ENCODE data around the gene ADI1. TPM values are rescaled to one million over a fixed set of nuclear protein-coding genes. Genes with fewer than 3 reads are reported as not detected.

The ADI1 gene
- total and polyA plus RNA-seq, 10 of the 15 experiments (the other 5 are each of a cell fraction or from before 2014, with no cell fraction given): 4.4 to 78.7 (median 17.2) TPM

DNA sequence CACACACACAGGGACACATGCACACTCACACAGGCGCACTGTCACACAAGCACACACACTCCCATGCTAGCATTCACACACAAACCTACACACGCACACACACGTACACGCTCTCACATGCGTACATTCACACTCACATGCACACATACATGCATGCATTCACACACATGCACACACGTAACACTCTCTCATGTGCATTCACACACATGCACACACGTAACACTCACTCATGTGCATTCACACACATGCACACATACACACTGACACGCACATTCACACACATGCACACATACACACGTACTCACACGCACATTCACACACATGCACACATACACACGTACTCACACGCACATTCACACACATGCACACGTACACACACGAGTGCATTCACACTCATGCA lies 16.3 kb downstream of the ADI1 start:
- H3K9me3 ChIP-seq (replicated peaks; ENCODE audit: control insufficient read depth, insufficient read depth, low read length): no peaks in the 10 kb centered on the region
- no peaks in the 10 kb centered on the region for H4K20me1 ChIP-seq (ENCODE audit: control insufficient read depth, insufficient read depth)
- CTCF ChIA-PET: no interaction called here
- no TSS peak for BruUV-seq (replicated peaks)
- ATAC-seq: no peak
- 91% methylated on average over 14 of the region's 14 CpGs for WGBS (ENCODE audit: insufficient coverage, insufficient replicate concordance, low lambda C conversion rate, missing lambda C conversion rate)
- H3K36me3 ChIP-seq (ENCODE audit: control insufficient read depth in 2 of 2, insufficient read depth in 2 of 2, low read length in 1 of 2): peaks cover 0 to 4% of the 10 kb centered on the region in 2 experiments; a peak in 3 of 4 replicates
- SMC1A ChIA-PET (ENCODE audit: uncharacterized antibody, unreplicated experiment): no interaction called here
- POLR2A ChIA-PET: no interaction called here
- H3K4me2 ChIP-seq (ENCODE audit: control insufficient read depth, insufficient read depth): no peak overlapping the region
- H3K4me3 ChIP-seq: no peak overlapping the region
- in situ Hi-C loops (cut with MboI) (no loop called here), intact Hi-C loops (cut with micrococcal nuclease; ENCODE audit: unreplicated experiment) (no loop called here)
- no peak for TF ChIP-seq MYB (IDR thresholded peaks at IDR 0.05; ENCODE audit: borderline replicate concordance, low read depth, low read length)
- no peak for TF ChIP-seq TCF3 (IDR thresholded peaks at IDR 0.05; ENCODE audit: borderline replicate concordance, insufficient read depth, low read depth, low read length)
- TF ChIP-seq ZSCAN29 (IDR thresholded peaks at IDR 0.05): no peak
- TF ChIP-seq, protein P1, sequence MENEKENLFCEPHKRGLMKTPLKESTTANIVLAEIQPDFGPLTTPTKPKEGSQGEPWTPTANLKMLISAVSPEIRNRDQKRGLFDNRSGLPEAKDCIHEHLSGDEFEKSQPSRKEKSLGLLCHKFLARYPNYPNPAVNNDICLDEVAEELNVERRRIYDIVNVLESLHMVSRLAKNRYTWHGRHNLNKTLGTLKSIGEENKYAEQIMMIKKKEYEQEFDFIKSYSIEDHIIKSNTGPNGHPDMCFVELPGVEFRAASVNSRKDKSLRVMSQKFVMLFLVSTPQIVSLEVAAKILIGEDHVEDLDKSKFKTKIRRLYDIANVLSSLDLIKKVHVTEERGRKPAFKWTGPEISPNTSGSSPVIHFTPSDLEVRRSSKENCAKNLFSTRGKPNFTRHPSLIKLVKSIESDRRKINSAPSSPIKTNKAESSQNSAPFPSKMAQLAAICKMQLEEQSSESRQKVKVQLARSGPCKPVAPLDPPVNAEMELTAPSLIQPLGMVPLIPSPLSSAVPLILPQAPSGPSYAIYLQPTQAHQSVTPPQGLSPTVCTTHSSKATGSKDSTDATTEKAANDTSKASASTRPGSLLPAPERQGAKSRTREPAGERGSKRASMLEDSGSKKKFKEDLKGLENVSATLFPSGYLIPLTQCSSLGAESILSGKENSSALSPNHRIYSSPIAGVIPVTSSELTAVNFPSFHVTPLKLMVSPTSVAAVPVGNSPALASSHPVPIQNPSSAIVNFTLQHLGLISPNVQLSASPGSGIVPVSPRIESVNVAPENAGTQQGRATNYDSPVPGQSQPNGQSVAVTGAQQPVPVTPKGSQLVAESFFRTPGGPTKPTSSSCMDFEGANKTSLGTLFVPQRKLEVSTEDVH (IDR thresholded peaks at IDR 0.05; ENCODE audit: low read depth, partially characterized antibody): no peak
- no peak for TF ChIP-seq RUNX3 (IDR thresholded peaks at IDR 0.05; ENCODE audit: low read length)
- no peak for TF ChIP-seq MYC (IDR thresholded peaks at IDR 0.05; ENCODE audit: insufficient read depth, insufficient read length, insufficient replicate concordance, low read length, severe bottlenecking)
- TF ChIP-seq, protein P2, sequence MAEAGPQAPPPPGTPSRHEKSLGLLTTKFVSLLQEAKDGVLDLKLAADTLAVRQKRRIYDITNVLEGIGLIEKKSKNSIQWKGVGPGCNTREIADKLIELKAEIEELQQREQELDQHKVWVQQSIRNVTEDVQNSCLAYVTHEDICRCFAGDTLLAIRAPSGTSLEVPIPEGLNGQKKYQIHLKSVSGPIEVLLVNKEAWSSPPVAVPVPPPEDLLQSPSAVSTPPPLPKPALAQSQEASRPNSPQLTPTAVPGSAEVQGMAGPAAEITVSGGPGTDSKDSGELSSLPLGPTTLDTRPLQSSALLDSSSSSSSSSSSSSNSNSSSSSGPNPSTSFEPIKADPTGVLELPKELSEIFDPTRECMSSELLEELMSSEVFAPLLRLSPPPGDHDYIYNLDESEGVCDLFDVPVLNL (IDR thresholded peaks at IDR 0.05; ENCODE audit: low read depth, low read length): no peak
- no peak for TF ChIP-seq SREBF2 (IDR thresholded peaks at IDR 0.05; ENCODE audit: low read length)
- TF ChIP-seq RFX5 (IDR thresholded peaks at IDR 0.05; ENCODE audit: low read depth, low read length): no peak
- TF ChIP-seq ZNF274 (IDR thresholded peaks at IDR 0.05; ENCODE audit: insufficient read depth, insufficient read length): no peak
- TF ChIP-seq NR2F1 (conservative IDR thresholded peaks at IDR 0.05): no peak
- no peak for TF ChIP-seq DPF2 (IDR thresholded peaks at IDR 0.05)
- TF ChIP-seq, protein P3, sequence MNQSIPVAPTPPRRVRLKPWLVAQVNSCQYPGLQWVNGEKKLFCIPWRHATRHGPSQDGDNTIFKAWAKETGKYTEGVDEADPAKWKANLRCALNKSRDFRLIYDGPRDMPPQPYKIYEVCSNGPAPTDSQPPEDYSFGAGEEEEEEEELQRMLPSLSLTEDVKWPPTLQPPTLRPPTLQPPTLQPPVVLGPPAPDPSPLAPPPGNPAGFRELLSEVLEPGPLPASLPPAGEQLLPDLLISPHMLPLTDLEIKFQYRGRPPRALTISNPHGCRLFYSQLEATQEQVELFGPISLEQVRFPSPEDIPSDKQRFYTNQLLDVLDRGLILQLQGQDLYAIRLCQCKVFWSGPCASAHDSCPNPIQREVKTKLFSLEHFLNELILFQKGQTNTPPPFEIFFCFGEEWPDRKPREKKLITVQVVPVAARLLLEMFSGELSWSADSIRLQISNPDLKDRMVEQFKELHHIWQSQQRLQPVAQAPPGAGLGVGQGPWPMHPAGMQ (IDR thresholded peaks at IDR 0.05; ENCODE audit: borderline replicate concordance): no peak
- TF ChIP-seq, protein P4, sequence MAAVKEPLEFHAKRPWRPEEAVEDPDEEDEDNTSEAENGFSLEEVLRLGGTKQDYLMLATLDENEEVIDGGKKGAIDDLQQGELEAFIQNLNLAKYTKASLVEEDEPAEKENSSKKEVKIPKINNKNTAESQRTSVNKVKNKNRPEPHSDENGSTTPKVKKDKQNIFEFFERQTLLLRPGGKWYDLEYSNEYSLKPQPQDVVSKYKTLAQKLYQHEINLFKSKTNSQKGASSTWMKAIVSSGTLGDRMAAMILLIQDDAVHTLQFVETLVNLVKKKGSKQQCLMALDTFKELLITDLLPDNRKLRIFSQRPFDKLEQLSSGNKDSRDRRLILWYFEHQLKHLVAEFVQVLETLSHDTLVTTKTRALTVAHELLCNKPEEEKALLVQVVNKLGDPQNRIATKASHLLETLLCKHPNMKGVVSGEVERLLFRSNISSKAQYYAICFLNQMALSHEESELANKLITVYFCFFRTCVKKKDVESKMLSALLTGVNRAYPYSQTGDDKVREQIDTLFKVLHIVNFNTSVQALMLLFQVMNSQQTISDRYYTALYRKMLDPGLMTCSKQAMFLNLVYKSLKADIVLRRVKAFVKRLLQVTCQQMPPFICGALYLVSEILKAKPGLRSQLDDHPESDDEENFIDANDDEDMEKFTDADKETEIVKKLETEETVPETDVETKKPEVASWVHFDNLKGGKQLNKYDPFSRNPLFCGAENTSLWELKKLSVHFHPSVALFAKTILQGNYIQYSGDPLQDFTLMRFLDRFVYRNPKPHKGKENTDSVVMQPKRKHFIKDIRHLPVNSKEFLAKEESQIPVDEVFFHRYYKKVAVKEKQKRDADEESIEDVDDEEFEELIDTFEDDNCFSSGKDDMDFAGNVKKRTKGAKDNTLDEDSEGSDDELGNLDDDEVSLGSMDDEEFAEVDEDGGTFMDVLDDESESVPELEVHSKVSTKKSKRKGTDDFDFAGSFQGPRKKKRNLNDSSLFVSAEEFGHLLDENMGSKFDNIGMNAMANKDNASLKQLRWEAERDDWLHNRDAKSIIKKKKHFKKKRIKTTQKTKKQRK (IDR thresholded peaks at IDR 0.05; ENCODE audit: low read depth, low read length): no peak
- H3K79me2 ChIP-seq (ENCODE audit: control insufficient read depth, insufficient read depth, low read length): no peaks in the 10 kb centered on the region
- no peaks in the 10 kb centered on the region for H3K4me1 ChIP-seq (ENCODE audit: control insufficient read depth, insufficient read depth, low read length)
- no peaks in the 10 kb centered on the region for H3K27me3 ChIP-seq (replicated peaks in 1 of 2; ENCODE audit: control insufficient read depth in 2 of 2, insufficient read depth in 2 of 2, low read length in 1 of 2)
- no peak overlapping the region for H2AFZ ChIP-seq (ENCODE audit: control insufficient read depth, low read depth, low read length)
- FAIRE-seq: peak; percentile 31
- H3K9ac ChIP-seq (ENCODE audit: control insufficient read depth, insufficient read depth, low read length): no peak overlapping the region
- H3K27ac ChIP-seq (ENCODE audit: control insufficient read depth, insufficient read depth): no peak overlapping the region
- no peak for DNase-seq (ENCODE audit: low read depth, low spot score)
- RAD21 ChIA-PET (ENCODE audit: unreplicated experiment): no interaction called here
